Measurements from ENCODE around the gene ARSG. TPM values are rescaled to one million over a fixed set of nuclear protein-coding genes. Genes with fewer than 3 reads are reported as not detected.
A peak's percentile ranks its signal among the peaks of the same experiment; 100 is the strongest.

ARSG gene
- total and polyA plus RNA-seq, 2 of the 13 experiments (the other 11 are each of a cell fraction or from before 2014, with no cell fraction given), result 3.7 to 15.2 TPM

DNA sequence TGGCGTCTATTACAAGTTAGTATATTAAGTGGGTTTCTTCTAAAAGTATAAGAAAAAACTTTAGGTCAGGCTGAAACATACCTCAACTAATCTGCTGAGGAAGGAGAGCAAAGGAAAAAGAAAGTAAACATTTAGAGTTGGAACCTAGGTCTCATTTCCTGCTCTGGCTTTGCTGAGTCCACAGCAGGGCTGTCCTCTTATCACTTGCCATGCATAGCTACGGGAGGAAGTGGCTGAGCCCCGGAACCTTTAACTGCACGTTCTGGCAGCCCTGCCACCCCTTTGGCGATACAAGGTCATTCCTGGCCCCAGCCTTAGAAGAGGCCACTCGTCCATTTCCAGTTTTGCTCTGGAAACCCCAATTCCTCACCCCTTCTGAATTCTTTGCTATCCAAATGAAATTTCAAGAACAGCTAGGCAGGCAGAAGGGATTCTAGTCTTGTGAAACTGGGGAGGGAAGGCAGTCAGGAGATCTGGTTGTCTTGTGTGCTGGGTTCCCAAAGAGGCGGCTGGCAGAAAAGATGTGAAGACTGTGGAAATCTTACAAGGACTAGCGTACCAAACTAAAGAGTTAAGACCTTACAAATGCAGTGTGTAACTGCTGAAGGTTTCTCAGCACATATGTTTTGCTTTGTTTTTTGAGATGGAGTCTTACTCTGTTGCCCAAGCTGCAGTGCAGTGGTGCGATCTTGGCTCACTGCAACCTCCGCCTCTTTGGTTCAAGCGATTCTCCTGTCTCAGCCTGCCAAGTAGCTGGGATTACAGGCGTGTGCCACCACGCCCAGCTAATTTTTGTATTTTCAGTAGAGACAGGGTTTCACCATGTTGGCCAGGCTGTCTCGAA is 146.9 kb downstream of the ARSG start (continued):
- TF ChIP-seq, protein P1, sequence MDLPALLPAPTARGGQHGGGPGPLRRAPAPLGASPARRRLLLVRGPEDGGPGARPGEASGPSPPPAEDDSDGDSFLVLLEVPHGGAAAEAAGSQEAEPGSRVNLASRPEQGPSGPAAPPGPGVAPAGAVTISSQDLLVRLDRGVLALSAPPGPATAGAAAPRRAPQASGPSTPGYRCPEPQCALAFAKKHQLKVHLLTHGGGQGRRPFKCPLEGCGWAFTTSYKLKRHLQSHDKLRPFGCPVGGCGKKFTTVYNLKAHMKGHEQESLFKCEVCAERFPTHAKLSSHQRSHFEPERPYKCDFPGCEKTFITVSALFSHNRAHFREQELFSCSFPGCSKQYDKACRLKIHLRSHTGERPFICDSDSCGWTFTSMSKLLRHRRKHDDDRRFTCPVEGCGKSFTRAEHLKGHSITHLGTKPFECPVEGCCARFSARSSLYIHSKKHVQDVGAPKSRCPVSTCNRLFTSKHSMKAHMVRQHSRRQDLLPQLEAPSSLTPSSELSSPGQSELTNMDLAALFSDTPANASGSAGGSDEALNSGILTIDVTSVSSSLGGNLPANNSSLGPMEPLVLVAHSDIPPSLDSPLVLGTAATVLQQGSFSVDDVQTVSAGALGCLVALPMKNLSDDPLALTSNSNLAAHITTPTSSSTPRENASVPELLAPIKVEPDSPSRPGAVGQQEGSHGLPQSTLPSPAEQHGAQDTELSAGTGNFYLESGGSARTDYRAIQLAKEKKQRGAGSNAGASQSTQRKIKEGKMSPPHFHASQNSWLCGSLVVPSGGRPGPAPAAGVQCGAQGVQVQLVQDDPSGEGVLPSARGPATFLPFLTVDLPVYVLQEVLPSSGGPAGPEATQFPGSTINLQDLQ (CRISPR knock-in tag; IDR thresholded peaks at IDR 0.05), result no peak
- TF ChIP-seq GFI1 (CRISPR knock-in tag; IDR thresholded peaks at IDR 0.05; ENCODE audit: borderline replicate concordance) (no peak), LCORL (IDR thresholded peaks at IDR 0.05) (no peak), LCORL (CRISPR knock-in tag; IDR thresholded peaks at IDR 0.05) (peak; percentile 78), ZEB1 (IDR thresholded peaks at IDR 0.05; ENCODE audit: insufficient replicate concordance, low read depth) (no peak), FOXJ3 (CRISPR knock-in tag; IDR thresholded peaks at IDR 0.05; ENCODE audit: borderline replicate concordance) (no peak; the same call in 1 of the 2 replicates), MAFK (conservative IDR thresholded peaks at IDR 0.05 in 1 of 2, IDR thresholded peaks at IDR 0.05 in 1 of 2; ENCODE audit: low read length in 2 of 2) (no peak), TP53 (CRISPR knock-in tag; conservative IDR thresholded peaks at IDR 0.05) (no peak), NAIF1 (CRISPR knock-in tag; IDR thresholded peaks at IDR 0.05; ENCODE audit: borderline replicate concordance) (no peak), ZBTB42 (CRISPR knock-in tag; IDR thresholded peaks at IDR 0.05) (no peak), MED1 (CRISPR knock-in tag; IDR thresholded peaks at IDR 0.05) (peak; percentile 96), NFATC3 (CRISPR knock-in tag; IDR thresholded peaks at IDR 0.05) (no peak), MEF2D (CRISPR knock-in tag; IDR thresholded peaks at IDR 0.05) (0 out of 2 replicates have a peak, but pooled peaks have one; percentile 44), KDM5B (CRISPR knock-in tag; IDR thresholded peaks at IDR 0.05; ENCODE audit: borderline replicate concordance) (no peak), ZNF615 (CRISPR knock-in tag; IDR thresholded peaks at IDR 0.05; ENCODE audit: borderline replicate concordance) (no peak), ZNF337 (CRISPR knock-in tag; IDR thresholded peaks at IDR 0.05; ENCODE audit: borderline replicate concordance, low read depth) (no peak), IRX3 (CRISPR knock-in tag; IDR thresholded peaks at IDR 0.05; ENCODE audit: borderline replicate concordance, low read depth) (no peak), ZNF282 (IDR thresholded peaks at IDR 0.05; ENCODE audit: partially characterized antibody) (no peak)
- TF ChIP-seq, protein P2, sequence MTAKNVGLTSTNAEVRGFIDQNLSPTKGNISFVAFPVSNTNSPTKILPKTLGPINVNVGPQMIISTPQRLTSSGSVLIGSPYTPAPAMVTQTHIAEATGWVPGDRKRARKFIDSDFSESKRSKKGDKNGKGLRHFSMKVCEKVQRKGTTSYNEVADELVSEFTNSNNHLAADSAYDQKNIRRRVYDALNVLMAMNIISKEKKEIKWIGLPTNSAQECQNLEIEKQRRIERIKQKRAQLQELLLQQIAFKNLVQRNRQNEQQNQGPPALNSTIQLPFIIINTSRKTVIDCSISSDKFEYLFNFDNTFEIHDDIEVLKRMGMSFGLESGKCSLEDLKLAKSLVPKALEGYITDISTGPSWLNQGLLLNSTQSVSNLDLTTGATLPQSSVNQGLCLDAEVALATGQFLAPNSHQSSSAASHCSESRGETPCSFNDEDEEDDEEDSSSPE (CRISPR knock-in tag; IDR thresholded peaks at IDR 0.05), result no peak
- TF ChIP-seq, protein P3, sequence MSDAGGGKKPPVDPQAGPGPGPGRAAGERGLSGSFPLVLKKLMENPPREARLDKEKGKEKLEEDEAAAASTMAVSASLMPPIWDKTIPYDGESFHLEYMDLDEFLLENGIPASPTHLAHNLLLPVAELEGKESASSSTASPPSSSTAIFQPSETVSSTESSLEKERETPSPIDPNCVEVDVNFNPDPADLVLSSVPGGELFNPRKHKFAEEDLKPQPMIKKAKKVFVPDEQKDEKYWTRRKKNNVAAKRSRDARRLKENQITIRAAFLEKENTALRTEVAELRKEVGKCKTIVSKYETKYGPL (CRISPR knock-in tag; IDR thresholded peaks at IDR 0.05), result no peak
- TF ChIP-seq, protein P4, sequence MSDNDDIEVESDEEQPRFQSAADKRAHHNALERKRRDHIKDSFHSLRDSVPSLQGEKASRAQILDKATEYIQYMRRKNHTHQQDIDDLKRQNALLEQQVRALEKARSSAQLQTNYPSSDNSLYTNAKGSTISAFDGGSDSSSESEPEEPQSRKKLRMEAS (IDR thresholded peaks at IDR 0.05), result peak; percentile 78
- TF ChIP-seq, protein P5, sequence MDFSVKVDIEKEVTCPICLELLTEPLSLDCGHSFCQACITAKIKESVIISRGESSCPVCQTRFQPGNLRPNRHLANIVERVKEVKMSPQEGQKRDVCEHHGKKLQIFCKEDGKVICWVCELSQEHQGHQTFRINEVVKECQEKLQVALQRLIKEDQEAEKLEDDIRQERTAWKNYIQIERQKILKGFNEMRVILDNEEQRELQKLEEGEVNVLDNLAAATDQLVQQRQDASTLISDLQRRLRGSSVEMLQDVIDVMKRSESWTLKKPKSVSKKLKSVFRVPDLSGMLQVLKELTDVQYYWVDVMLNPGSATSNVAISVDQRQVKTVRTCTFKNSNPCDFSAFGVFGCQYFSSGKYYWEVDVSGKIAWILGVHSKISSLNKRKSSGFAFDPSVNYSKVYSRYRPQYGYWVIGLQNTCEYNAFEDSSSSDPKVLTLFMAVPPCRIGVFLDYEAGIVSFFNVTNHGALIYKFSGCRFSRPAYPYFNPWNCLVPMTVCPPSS (IDR thresholded peaks at IDR 0.05), result no peak
- TF ChIP-seq, protein P6, sequence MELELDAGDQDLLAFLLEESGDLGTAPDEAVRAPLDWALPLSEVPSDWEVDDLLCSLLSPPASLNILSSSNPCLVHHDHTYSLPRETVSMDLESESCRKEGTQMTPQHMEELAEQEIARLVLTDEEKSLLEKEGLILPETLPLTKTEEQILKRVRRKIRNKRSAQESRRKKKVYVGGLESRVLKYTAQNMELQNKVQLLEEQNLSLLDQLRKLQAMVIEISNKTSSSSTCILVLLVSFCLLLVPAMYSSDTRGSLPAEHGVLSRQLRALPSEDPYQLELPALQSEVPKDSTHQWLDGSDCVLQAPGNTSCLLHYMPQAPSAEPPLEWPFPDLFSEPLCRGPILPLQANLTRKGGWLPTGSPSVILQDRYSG (CRISPR knock-in tag; IDR thresholded peaks at IDR 0.05), result no peak
